ENCODE data around the gene NFE2L2.
"Not testable (repeated sequence)": the region's sequence is repeated elsewhere in the genome, so short reads cannot be mapped to it uniquely, and the experiment has no call there.

Gene NFE2L2

DNA sequence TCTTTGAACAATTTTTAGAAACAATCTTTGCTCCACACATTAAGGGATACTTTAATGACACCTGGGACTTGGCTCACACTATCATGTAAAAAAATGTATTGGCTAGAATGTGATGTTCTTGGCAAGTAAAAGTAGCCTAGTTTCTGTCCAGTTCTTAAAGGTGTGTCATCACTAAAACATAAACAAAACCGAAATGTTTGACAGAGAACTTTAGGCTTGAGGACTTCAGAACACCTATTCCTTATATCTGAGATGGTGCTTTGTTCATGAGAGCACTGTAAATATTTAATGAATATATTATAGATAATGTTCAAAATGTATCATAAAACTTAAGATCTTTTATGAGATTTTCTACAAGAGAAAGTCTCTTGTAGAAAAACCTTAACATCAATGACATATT, 71.7 kb downstream of the NFE2L2 start:
- Histone ChIP-seq H3K36me3 (ENCODE audit: insufficient read depth, low read length) (no peaks in the 10 kb centered on the region), H3K4me1 (ENCODE audit: insufficient read depth, low read length) (peaks cover 1% of the 10 kb centered on the region), H3K9ac (ENCODE audit: low read depth, low read length) (no peak overlapping the region)

DNA sequence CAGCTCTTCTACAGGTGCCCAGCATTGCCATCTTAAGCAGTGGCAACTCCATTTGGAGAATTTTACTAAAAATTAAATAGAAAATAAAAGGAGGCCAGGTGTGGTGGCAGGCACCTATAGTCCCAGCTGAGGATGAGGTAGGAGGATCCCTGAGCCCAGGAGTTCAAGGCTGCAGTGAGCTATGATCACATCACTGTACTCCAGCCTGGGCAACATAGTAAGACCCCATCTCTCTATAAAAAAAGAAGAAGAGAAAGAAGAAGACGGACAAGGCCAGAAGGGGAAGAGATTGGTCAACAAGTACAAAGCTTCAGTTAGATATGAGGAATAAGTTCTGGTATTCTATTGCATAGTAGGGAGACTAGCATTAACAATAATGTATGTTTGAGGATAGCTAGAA, 73.6 kb downstream of the NFE2L2 start:
- Histone ChIP-seq H3K9me3 (ENCODE audit: control insufficient read depth, insufficient read depth, low read length) (no peaks in the 10 kb centered on the region), H3K36me3 (ENCODE audit: insufficient read depth, low read length) (no peaks in the 10 kb centered on the region), H3K9ac (ENCODE audit: low read depth, low read length) (no peak overlapping the region), H3K4me1 (ENCODE audit: insufficient read depth, low read length) (peaks cover 5% of the 10 kb centered on the region)

More for the DNA sequence above, 71.7 kb downstream of the NFE2L2 start:
- no peaks in the 10 kb centered on the region for H3K9me3 ChIP-seq (ENCODE audit: control insufficient read depth, insufficient read depth, low read length)

DNA sequence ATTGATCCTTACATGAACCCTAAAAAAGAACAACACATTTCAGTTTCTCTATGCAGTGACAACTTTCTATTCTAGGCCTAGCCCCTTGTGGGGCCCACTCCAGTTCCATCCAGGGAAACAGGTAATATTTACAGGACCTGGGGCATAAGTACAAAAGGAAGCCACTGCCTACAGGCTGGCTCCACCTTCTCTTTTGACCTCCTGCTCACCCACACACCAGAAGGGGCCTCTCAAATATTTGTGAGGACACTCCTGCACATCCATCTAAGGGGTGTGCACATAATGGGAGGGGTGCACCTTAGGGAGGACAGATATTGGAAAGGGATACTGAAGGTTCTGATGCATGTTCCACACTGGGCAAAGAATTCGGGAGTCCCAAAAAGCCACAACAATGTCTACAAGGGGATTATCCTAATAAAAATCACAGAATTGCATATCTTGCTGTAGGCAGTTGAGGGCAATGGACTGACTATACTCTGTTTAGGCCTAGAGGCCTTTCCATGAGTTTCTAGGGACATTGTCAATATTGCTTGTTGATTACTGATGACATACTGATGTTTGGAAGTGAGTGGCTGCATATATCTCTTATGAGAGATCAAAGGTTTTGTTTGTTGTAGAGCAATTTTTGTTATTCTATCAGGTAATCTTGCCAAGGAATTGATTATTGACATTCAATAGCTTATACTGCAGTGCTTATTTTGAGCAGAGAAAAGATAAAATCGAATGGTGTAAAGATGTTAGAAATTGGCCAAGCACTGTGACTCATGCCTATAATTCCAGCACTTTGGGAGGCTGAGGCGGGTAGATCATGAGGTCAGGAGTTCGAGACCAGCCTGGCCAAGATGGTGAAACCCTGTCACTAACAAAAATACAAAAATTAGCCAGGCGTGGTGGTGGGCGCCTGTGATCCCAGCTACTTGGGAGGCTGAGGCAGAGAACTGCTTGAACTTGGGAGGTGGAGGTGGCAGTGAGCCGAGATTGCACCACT, 75.8 kb downstream of the NFE2L2 start:
- H3K9me3 ChIP-seq (ENCODE audit: control insufficient read depth, insufficient read depth, low read length) = no peaks in the 10 kb centered on the region
- no peak overlapping the region for H3K9ac ChIP-seq (ENCODE audit: low read depth, low read length)
- peaks cover 5% of the 10 kb centered on the region for H3K4me1 ChIP-seq (ENCODE audit: insufficient read depth, low read length)
- no peaks in the 10 kb centered on the region for H3K36me3 ChIP-seq (ENCODE audit: insufficient read depth, low read length)

GRCh38 chr2:177187631-177188312, 76.8 kb downstream of the NFE2L2 start:
- H3K36me3 ChIP-seq (ENCODE audit: insufficient read depth, low read length) = no peaks in the 10 kb centered on the region
- H3K4me1 ChIP-seq (ENCODE audit: insufficient read depth, low read length) = peaks cover 5% of the 10 kb centered on the region
- no peak overlapping the region for H3K9ac ChIP-seq (ENCODE audit: low read depth, low read length)
- H3K9me3 ChIP-seq (ENCODE audit: control insufficient read depth, insufficient read depth, low read length) = no peaks in the 10 kb centered on the region

- H3K9me3 ChIP-seq (ENCODE audit: control insufficient read depth, insufficient read depth, low read length); H3K4me1 ChIP-seq (ENCODE audit: insufficient read depth, low read length); H3K36me3 ChIP-seq (ENCODE audit: insufficient read depth, low read length); H3K9ac ChIP-seq (ENCODE audit: low read depth, low read length): not testable (repeated sequence)
Observed at GRCh38 chr2:177186038-177186437, 78.5 kb downstream of the NFE2L2 start.

DNA sequence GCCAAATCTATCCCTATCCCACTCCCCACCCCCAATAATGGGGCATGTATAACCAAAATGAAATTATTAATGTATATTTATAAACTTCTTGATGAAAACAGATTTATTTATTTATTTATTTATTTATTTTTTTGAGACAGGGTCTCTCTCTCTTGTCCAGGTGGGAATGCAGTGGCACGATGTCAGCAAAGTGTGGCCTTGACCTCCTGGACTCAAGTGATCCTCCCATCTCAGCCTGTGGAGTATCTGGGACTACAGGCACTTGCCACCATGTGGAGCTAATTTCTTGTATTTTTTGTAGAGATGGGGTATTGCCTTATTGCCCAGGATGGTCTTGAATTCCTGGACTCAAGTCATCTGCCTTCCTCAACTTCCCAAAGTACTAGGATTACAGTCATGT, 79.9 kb downstream of the NFE2L2 start:
- no peaks in the 10 kb centered on the region for H3K9me3 ChIP-seq (ENCODE audit: control insufficient read depth, insufficient read depth, low read length)
- no peaks in the 10 kb centered on the region for H3K36me3 ChIP-seq (ENCODE audit: insufficient read depth, low read length)
- no peak overlapping the region for H3K9ac ChIP-seq (ENCODE audit: low read depth, low read length)
- H3K4me1 ChIP-seq (ENCODE audit: insufficient read depth, low read length) = peaks cover 7% of the 10 kb centered on the region

DNA sequence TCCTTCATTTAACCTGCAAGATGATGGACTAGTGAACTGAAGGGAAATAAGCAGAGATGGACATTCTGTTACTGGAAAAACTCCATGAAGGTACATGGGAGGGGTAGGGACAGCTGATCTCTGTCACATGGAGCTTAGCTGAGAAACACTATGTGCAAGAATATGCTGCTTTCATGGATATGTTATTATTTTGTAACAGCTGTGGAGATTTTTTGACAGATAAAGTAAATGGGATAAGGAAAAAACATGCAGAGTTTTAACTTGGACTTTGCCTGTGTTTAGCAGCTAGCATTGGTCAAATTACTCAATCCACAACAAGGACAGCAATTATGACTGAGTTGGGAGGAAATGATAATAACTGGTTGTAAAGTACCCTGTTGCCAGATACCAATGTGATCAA, 80.7 kb downstream of the NFE2L2 start:
- no peaks in the 10 kb centered on the region for H3K9me3 ChIP-seq (ENCODE audit: control insufficient read depth, insufficient read depth, low read length)
- no peaks in the 10 kb centered on the region for H3K36me3 ChIP-seq (ENCODE audit: insufficient read depth, low read length)
- H3K9ac ChIP-seq (ENCODE audit: low read depth, low read length) = no peak overlapping the region
- H3K4me1 ChIP-seq (ENCODE audit: insufficient read depth, low read length) = peaks cover 11% of the 10 kb centered on the region
